ENCODE results near the gene SLC23A3.

DNA sequence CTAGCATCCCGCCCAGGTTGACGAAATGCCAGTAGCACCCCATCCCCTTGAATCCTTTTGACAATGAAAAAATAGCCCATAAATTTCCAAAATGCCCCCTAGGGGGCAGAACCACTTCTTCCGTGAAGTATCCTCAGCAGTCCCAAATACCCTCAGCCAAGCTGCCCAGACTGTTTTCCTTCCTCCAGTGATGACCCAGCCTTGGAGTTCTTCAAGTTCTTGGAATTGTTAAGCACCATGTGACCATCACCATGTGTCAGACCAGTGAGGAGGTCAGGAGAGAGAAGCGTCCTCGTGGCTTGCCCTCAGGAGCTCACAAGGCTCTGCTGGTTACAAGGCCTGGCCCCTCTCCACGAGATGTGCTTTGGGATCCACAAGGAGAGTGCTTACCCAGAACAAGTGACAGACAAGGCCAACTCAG lies 1.4 kb upstream of the SLC23A3 start:
- TF ChIP-seq EZH2 (IDR thresholded peaks at IDR 0.05; ENCODE audit: borderline replicate concordance, low read depth, low read length, poor library complexity, severe bottlenecking): no peak
- TF ChIP-seq, protein P1, sequence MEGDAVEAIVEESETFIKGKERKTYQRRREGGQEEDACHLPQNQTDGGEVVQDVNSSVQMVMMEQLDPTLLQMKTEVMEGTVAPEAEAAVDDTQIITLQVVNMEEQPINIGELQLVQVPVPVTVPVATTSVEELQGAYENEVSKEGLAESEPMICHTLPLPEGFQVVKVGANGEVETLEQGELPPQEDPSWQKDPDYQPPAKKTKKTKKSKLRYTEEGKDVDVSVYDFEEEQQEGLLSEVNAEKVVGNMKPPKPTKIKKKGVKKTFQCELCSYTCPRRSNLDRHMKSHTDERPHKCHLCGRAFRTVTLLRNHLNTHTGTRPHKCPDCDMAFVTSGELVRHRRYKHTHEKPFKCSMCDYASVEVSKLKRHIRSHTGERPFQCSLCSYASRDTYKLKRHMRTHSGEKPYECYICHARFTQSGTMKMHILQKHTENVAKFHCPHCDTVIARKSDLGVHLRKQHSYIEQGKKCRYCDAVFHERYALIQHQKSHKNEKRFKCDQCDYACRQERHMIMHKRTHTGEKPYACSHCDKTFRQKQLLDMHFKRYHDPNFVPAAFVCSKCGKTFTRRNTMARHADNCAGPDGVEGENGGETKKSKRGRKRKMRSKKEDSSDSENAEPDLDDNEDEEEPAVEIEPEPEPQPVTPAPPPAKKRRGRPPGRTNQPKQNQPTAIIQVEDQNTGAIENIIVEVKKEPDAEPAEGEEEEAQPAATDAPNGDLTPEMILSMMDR (conservative IDR thresholded peaks at IDR 0.05; ENCODE audit: low read depth, low read length): peak; percentile 72
